MM.1S (cell line): ENCODE measurements around the gene TRAP1.
"Not testable (repeated sequence)": the region's sequence is repeated elsewhere in the genome, so short reads cannot be mapped to it uniquely, and the experiment has no call there.

Source experiments
- DNase-seq: peaks from one replicate; pipeline ENCODE4 v3.0.0-alpha.2; 2015
- H2AFZ ChIP-seq: fragments of 300-600 bp; sonication (generic); 2 replicates; pipeline ENCODE4 v1.6.0; 2016; ENCODE audit warnings: antibody characterized with exemption, low read length
- H3F3A ChIP-seq: fragments of 300-600 bp; sonication (generic); 2 replicates; pipeline ENCODE4 v1.6.1; 2016; ENCODE audit warnings: mild to moderate bottlenecking, antibody characterized with exemption, low read length, moderate library complexity, mixed read lengths; ENCODE audit not compliant: insufficient read depth
- H3K27ac ChIP-seq: fragments of 300-600 bp; sonication (generic); 2 replicates; pipeline ENCODE4 v1.5.1; 2016; ENCODE audit warnings: mild to moderate bottlenecking, low read length
- H3K27me3 ChIP-seq: fragments of 300-600 bp; sonication (generic); replicated peaks from 2 replicates; pipeline ENCODE4 v1.6.0; 2016; ENCODE audit warnings: low read length; ENCODE audit not compliant: insufficient read depth
- H3K36me3 ChIP-seq: fragments of 300-600 bp; sonication (generic); replicated peaks from 2 replicates; pipeline ENCODE4 v1.6.1; 2016; ENCODE audit warnings: mild to moderate bottlenecking, low read length, mixed read lengths; ENCODE audit not compliant: insufficient read depth
- H3K4me1 ChIP-seq: fragments of 300-600 bp; sonication (generic); 2 replicates; pipeline ENCODE4 v1.6.1; 2016; ENCODE audit warnings: low read length, mixed read lengths
- H3K4me2 ChIP-seq: fragments of 300-600 bp; sonication (generic); 2 replicates; pipeline ENCODE4 v1.6.0; 2016; ENCODE audit warnings: low read depth, low read length
- H3K4me3 ChIP-seq: fragments of 300-600 bp; sonication (generic); 2 replicates; pipeline ENCODE4 v1.5.1; 2016; ENCODE audit warnings: low read length, mixed read lengths
- H3K79me2 ChIP-seq: fragments of 300-600 bp; sonication (generic); 2 replicates; pipeline ENCODE4 v1.6.1; 2016; ENCODE audit warnings: mixed run types, low read length, mixed read lengths
- H3K9ac ChIP-seq: fragments of 300-600 bp; sonication (generic); 2 replicates; pipeline ENCODE4 v1.6.1; 2016; ENCODE audit warnings: low read length, mixed read lengths
- H3K9me2 ChIP-seq: fragments of 300-600 bp; sonication (generic); replicated peaks from 2 replicates; pipeline ENCODE4 v1.6.1; 2016; ENCODE audit warnings: mild to moderate bottlenecking, low read length, mixed read lengths; ENCODE audit not compliant: insufficient read depth
- H3K9me3 ChIP-seq: fragments of 300-600 bp; sonication (generic); replicated peaks from 2 replicates; pipeline ENCODE4 v1.6.1; 2016; ENCODE audit warnings: mild to moderate bottlenecking, low read length, mixed read lengths; ENCODE audit not compliant: insufficient read depth
- H4K20me1 ChIP-seq: fragments of 300-600 bp; sonication (generic); 2 replicates; pipeline ENCODE4 v1.6.1; 2016; ENCODE audit warnings: mild to moderate bottlenecking, low read length, moderate library complexity, mixed read lengths; ENCODE audit not compliant: insufficient read depth
- EZH2 ChIP-seq: fragments of 300-600 bp; sonication (generic); optimal IDR thresholded peaks from 2 replicates; pipeline ENCODE3; 2017; ENCODE audit warnings: low read depth, mild to moderate bottlenecking, antibody characterized with exemption, low read length, mixed read lengths
- EZH2phosphoT487 ChIP-seq: fragments of 300-600 bp; sonication (generic); IDR thresholded peaks from 2 replicates; pipeline ENCODE4 v1.6.1; 2018; ENCODE audit warnings: antibody characterized with exemption, low read length
- TF ChIP-seq, protein P1 (sequence below): fragments of 300-600 bp; sonication (generic); IDR thresholded peaks from 2 replicates; pipeline ENCODE4 v1.5.1; 2016; ENCODE audit warnings: antibody characterized with exemption, low read length, mixed read lengths

TRAP1 gene

DNA sequence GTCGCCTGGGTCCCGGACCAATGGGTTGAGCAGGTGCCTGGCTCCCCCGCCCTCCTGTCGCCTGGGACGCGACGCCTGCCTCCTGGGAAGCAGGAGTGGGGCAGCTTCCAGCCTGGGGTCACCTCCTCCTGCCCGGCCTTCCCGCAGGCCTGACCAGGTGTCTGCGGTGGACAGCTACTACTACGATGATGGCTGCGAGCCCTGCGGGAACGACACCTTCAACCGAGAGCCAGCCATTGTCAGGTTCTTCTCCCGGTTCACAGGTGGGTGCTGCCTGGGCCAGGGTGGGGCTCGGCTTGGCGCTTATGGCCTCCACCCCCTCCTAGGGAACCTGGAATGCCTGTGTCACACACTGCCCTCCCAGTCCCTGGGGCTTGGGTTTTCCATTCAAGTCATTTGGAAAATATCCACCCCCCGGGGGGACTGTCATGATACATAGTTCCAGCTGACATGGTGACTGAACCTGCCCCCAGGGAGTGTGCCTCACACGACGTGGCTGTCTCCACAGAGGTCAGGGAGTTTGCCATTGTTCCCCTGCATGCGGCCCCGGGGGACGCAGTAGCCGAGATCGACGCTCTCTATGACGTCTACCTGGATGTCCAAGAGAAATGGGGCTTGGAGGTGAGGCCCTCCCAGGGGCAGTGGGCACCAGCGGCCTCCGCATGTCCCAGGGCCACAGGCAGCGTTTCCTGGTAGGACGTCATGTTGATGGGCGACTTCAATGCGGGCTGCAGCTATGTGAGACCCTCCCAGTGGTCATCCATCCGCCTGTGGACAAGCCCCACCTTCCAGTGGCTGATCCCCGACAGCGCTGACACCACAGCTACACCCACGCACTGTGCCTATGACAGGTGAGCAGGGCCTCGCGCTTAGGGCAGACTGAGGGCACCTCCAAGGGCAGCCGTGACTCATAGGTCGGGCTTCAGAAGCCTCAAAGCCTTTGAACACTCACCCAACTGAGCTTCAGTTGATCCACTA is 60.5 kb downstream of the TRAP1 start:
- no peak overlapping the region for H3K27ac ChIP-seq
- no peaks in the 10 kb centered on the region for H3K4me1 ChIP-seq
- no peak overlapping the region for H3K4me2 ChIP-seq
- no peak overlapping the region for H3K4me3 ChIP-seq
- no peaks in the 10 kb centered on the region for H3K79me2 ChIP-seq
- DNase-seq = no peak
- H3K9me2 ChIP-seq = no peaks in the 10 kb centered on the region
- TF ChIP-seq EZH2 (no peak), EZH2phosphoT487 (no peak)
- TF ChIP-seq, protein P1, sequence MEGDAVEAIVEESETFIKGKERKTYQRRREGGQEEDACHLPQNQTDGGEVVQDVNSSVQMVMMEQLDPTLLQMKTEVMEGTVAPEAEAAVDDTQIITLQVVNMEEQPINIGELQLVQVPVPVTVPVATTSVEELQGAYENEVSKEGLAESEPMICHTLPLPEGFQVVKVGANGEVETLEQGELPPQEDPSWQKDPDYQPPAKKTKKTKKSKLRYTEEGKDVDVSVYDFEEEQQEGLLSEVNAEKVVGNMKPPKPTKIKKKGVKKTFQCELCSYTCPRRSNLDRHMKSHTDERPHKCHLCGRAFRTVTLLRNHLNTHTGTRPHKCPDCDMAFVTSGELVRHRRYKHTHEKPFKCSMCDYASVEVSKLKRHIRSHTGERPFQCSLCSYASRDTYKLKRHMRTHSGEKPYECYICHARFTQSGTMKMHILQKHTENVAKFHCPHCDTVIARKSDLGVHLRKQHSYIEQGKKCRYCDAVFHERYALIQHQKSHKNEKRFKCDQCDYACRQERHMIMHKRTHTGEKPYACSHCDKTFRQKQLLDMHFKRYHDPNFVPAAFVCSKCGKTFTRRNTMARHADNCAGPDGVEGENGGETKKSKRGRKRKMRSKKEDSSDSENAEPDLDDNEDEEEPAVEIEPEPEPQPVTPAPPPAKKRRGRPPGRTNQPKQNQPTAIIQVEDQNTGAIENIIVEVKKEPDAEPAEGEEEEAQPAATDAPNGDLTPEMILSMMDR = no peak
- H4K20me1 ChIP-seq = no peaks in the 10 kb centered on the region
- H2AFZ ChIP-seq = no peak overlapping the region
- H3F3A ChIP-seq = no peaks in the 10 kb centered on the region
- no peaks in the 10 kb centered on the region for H3K27me3 ChIP-seq
- peaks cover 4% of the 10 kb centered on the region for H3K36me3 ChIP-seq
- no peak overlapping the region for H3K9ac ChIP-seq
- H3K9me3 ChIP-seq = no peaks in the 10 kb centered on the region

DNA sequence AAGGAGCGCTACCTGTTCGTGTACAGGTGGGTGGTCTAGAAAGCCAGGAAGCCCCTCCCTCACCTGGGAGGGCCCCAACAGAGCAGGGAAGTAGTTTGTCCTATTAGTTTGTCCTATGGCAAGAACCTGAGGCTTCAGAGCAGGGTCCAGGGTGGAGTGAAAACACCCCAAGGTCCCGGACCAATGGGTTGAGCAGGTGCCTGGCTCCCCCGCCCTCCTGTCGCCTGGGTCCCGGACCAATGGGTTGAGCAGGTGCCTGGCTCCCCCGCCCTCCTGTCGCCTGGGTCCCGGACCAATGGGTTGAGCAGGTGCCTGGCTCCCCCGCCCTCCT is 61.2 kb downstream of the TRAP1 start:
- not testable (repeated sequence) for H3K4me3 ChIP-seq, H3K9me3 ChIP-seq, H3K4me2 ChIP-seq, H3K27ac ChIP-seq, H3F3A ChIP-seq, H3K27me3 ChIP-seq, DNase-seq, H3K79me2 ChIP-seq, H3K9ac ChIP-seq, H3K9me2 ChIP-seq, H4K20me1 ChIP-seq, H3K36me3 ChIP-seq, H2AFZ ChIP-seq, H3K4me1 ChIP-seq

DNA sequence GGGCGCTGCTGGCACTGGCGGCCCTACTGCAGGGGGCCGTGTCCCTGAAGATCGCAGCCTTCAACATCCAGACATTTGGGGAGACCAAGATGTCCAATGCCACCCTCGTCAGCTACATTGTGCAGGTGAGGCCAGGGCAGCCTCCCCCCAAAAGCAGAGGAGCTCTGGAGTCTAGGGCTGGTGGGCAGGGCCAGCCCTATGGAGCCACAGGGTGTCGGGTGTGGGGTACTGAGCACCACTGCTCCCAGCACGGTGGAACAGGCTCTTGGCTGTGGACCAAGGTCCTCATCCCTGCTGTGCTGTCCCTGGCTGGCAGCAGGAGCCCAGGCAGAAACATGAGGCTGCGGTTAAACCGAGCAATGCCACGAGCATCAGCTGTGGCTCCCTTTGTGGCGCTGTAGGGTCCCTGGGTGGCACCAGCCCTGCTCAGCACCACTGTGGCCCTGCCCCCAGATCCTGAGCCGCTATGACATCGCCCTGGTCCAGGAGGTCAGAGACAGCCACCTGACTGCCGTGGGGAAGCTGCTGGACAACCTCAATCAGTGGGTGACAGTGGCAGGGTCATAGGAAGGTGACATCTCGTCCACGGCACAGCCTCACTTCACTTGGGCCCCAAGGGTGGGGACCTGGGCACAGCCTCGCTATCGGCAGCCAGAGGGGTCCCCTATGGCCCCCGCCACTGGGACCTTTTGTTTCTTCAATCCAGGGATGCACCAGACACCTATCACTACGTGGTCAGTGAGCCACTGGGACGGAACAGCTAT is 61.7 kb downstream of the TRAP1 start:
- no peak overlapping the region for H3K27ac ChIP-seq
- H3F3A ChIP-seq = no peaks in the 10 kb centered on the region
- no peaks in the 10 kb centered on the region for H3K27me3 ChIP-seq
- no peak for TF ChIP-seq EZH2phosphoT487
- no peaks in the 10 kb centered on the region for H3K9me3 ChIP-seq
- no peaks in the 10 kb centered on the region for H4K20me1 ChIP-seq
- no peak for DNase-seq
- H3K4me1 ChIP-seq = no peaks in the 10 kb centered on the region
- no peak overlapping the region for H3K9ac ChIP-seq
- peaks cover 4% of the 10 kb centered on the region for H3K36me3 ChIP-seq
- no peak overlapping the region for H3K4me3 ChIP-seq
- no peak overlapping the region for H3K4me2 ChIP-seq
- H3K79me2 ChIP-seq = no peaks in the 10 kb centered on the region
- H3K9me2 ChIP-seq = no peaks in the 10 kb centered on the region
- H2AFZ ChIP-seq = no peak overlapping the region

DNA sequence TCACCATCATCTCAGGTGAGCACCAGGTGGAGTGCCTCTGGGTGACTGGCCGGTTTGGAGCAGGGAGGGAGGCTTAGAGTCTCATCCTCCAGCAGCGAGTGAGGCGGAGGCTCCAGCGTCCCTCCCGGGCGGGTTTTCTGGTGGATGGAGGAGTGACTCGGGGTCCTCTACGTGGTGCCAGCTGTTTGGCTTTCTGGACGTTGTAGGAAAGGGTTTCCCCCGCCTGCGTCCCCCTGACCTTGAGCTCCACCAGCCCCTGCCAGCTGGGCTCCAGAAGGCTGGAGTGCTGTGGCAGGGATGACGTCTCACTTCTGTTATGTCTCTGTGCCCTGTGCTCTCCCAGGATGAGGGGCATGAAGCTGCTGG is 62.3 kb downstream of the TRAP1 start:
- no peaks in the 10 kb centered on the region for H3K27me3 ChIP-seq
- H3K79me2 ChIP-seq = no peaks in the 10 kb centered on the region
- no peak for DNase-seq
- H3K4me1 ChIP-seq = no peaks in the 10 kb centered on the region
- H3K9ac ChIP-seq = no peak overlapping the region
- H4K20me1 ChIP-seq = no peaks in the 10 kb centered on the region
- TF ChIP-seq, protein P1 = no peak
- H3K4me3 ChIP-seq = no peak overlapping the region
- H3F3A ChIP-seq = no peaks in the 10 kb centered on the region
- H3K36me3 ChIP-seq = peaks cover 4% of the 10 kb centered on the region
- H3K27ac ChIP-seq = no peak overlapping the region
- no peak overlapping the region for H3K4me2 ChIP-seq
- no peaks in the 10 kb centered on the region for H3K9me3 ChIP-seq
- no peak overlapping the region for H2AFZ ChIP-seq
- no peaks in the 10 kb centered on the region for H3K9me2 ChIP-seq
